Sigmoid colon (tissue), 7 donors: ENCODE data around the gene CRYBB3. TPM values are rescaled to one million over a fixed set of nuclear protein-coding genes. Genes with fewer than 3 reads are reported as not detected.

Source experiments
- DNase-seq: peaks from one replicate; pipeline ENCODE4 v3.0.0-alpha.2; 2019
- H3K27ac ChIP-seq, 4 donors: fragments of 200-600 bp; sonication (generic); one replicate each; pipeline ENCODE4 v1.5.1; 2016 to 2019; ENCODE audit warnings: mild to moderate bottlenecking in 1 of 4
- H3K27me3 ChIP-seq, 3 donors: fragments of 200-600 bp; sonication (generic); one replicate each; pipeline ENCODE4 v1.5.1; 2019; ENCODE audit warnings: mild to moderate bottlenecking in 1 of 3
- H3K36me3 ChIP-seq, 4 donors: fragments of 200-600 bp; sonication (generic); one replicate each; pipeline ENCODE4 v1.5.1; 2016 to 2019
- H3K4me1 ChIP-seq, 4 donors: fragments of 200-600 bp; sonication (generic); one replicate each; pipeline ENCODE4 v1.5.1; 2017 to 2019
- H3K4me3 ChIP-seq, 4 donors: fragments of 200-600 bp; sonication (generic); one replicate each; pipeline ENCODE4 v1.5.1; 2017 to 2019; ENCODE audit warnings: mild to moderate bottlenecking in 2 of 4, moderate library complexity in 1 of 4
- H3K9me3 ChIP-seq, 4 donors: fragments of 200-600 bp in 3 of 4; sonication (generic) in 3 of 4; one replicate each; pipeline versions ENCODE4 v1.5.1 to v1.6.1; 2013 to 2019
- CTCF ChIP-seq, 4 experiments: fragments of 450-650 bp in 3 of 4; fragments of 200-600 bp in 1 of 4; IDR thresholded peaks; one replicate each; pipeline ENCODE4 v1.5.1; 2016 to 2019; ENCODE audit warnings: antibody characterized with exemption in 4 of 4, mild to moderate bottlenecking in 3 of 4, moderate library complexity in 2 of 4
- EP300 ChIP-seq, 4 donors: sonication (generic); formaldehyde crosslinking; IDR thresholded peaks; one replicate each; pipeline ENCODE4 v1.6.1; 2017; ENCODE audit warnings: antibody characterized with exemption in 4 of 4
- POLR2A ChIP-seq, 2 donors: fragments of 450-650 bp; IDR thresholded peaks; one replicate each; pipeline ENCODE4 v1.6.1; 2016; ENCODE audit warnings: antibody characterized with exemption in 2 of 2, mild to moderate bottlenecking in 2 of 2, moderate library complexity in 2 of 2
- POLR2AphosphoS5 ChIP-seq, 4 donors: sonication (generic); formaldehyde crosslinking; IDR thresholded peaks; one replicate each; pipeline ENCODE4 v1.6.1; 2017; ENCODE audit warnings: antibody characterized with exemption in 4 of 4
- WGBS, 2 donors: extraction: QIAGEN DNeasy Blood & Tissue Kit; methylation state at CpG; one replicate each; pipeline ENCODE4 v1.1.7; 2013; 5-methylcytosine and 5-hydroxymethylcytosine counted together
- intact Hi-C: fragments of 100-400 bp; cut with DNase I; formaldehyde crosslinking; loops from one replicate; pipeline ENCODE4 v1.15.1; 2023
- polyA plus RNA-seq, 3 donors: library from polyadenylated mRNA; stranded (reverse); fragments of 200-250 nt; gene quantifications; one replicate each; pipeline ENCODE4 v1.2.3, GENCODE V29; 2013
- total RNA-seq, 4 donors: library from RNA; depleted of rRNA; stranded (reverse); fragments of >200 nt; gene quantifications; one replicate each; pipeline ENCODE4 v1.1.0, GENCODE V29; 2016
- donor health status: healthy with polysubstance abuse.
- donor health status: Bipolar disorder and iron deficiency.
- donor health status: healthy.

Gene CRYBB3
- total and polyA plus RNA-seq, 7 donors = 0.67 to 1.4 TPM; not detected in 5

GRCh38 chr22:25216230-25216629 is 16.6 kb downstream of the CRYBB3 start:
- WGBS, 2 donors = 79 to 93% methylated on average over 2 of the region's 2 CpGs

DNA sequence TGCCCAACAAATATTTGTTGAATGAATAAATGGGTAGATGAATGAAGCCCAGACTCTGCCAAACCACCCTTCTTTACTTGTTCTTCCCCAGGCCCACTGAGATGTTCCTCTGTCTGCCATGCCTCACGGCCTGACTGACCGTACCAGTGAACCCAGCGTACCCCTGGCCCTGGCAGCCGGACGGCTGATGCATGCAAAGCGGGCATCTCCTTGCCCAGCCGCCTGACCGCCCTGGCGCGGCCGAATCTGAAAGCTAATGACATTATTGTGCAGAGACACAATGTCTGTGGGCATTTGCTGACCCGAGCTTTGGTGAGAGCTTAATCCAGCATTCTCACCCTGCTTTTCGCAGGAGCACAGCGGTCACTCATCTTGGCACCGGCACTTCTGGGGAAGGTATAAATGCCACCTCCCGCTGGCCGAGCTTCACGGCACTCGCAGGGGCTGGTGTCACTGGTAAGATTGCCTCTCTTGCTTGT is 19.6 kb downstream of the CRYBB3 start, which contains the start of gene CRYBB2:
CRYBB2 (plus strand) TSS at position 429 of the 479 bp plus-strand sequence. CDS start 1,791 bp downstream, outside the sequence.
- 90 to 94% methylated on average over 19 of the region's 19 CpGs for WGBS, 2 donors
- Histone ChIP-seq H3K4me1 (no peaks in the 10 kb centered on the region), H3K27me3 (peaks cover 0 to 14% (median 0%) of the 10 kb centered on the region in 3 donors), H3K4me3 (no peak within 1 kb of the TSS), H3K27ac (no peak within 1 kb of the TSS), H3K9me3 (no peaks in the 10 kb centered on the region), H3K36me3 (no peaks in the 10 kb centered on the region)
- TF ChIP-seq POLR2AphosphoS5 (IDR thresholded peaks at IDR 0.05) = no peak
- TF ChIP-seq POLR2A (IDR thresholded peaks at IDR 0.05) = no peak
- no peak for TF ChIP-seq EP300 (IDR thresholded peaks at IDR 0.05)
- no peak for TF ChIP-seq CTCF (IDR thresholded peaks at IDR 0.05)
- no peak for DNase-seq
- intact Hi-C loops = no loop called here

More at GRCh38 chr22:25216230-25216629, 16.6 kb downstream of the CRYBB3 start:
- Histone ChIP-seq H3K4me1 (no peaks in the 10 kb centered on the region), H3K36me3 (no peaks in the 10 kb centered on the region), H3K27ac (no peak overlapping the region), H3K9me3 (peaks cover 0 to 3% (median 1%) of the 10 kb centered on the region in 4 donors), H3K4me3 (no peak overlapping the region), H3K27me3 (peaks cover 0 to 4% (median 0%) of the 10 kb centered on the region in 3 donors)
- TF ChIP-seq POLR2A (IDR thresholded peaks at IDR 0.05) = no peak
- no peak for TF ChIP-seq POLR2AphosphoS5 (IDR thresholded peaks at IDR 0.05)
- TF ChIP-seq CTCF (IDR thresholded peaks at IDR 0.05) = no peak
- no peak for TF ChIP-seq EP300 (IDR thresholded peaks at IDR 0.05)
- intact Hi-C loops = no loop called here
- no peak for DNase-seq

GRCh38 chr22:25219948-25220442 is 20.3 kb downstream of the CRYBB3 start:
- Histone ChIP-seq H3K9me3 (no peaks in the 10 kb centered on the region), H3K4me1 (no peaks in the 10 kb centered on the region), H3K36me3 (no peaks in the 10 kb centered on the region), H3K27me3 (peaks cover 0 to 14% (median 0%) of the 10 kb centered on the region in 3 donors), H3K27ac (no peak overlapping the region), H3K4me3 (no peak overlapping the region)
- no peak for TF ChIP-seq POLR2AphosphoS5 (IDR thresholded peaks at IDR 0.05)
- 47 to 68% methylated on average over 4 of the region's 4 CpGs for WGBS, 2 donors
- intact Hi-C loops = no loop called here
- DNase-seq = no peak

GRCh38 chr22:25221790-25222189 is 22.1 kb downstream of the CRYBB3 start:
- Histone ChIP-seq H3K27me3 (peaks cover 0 to 21% (median 0%) of the 10 kb centered on the region in 3 donors), H3K9me3 (no peaks in the 10 kb centered on the region), H3K36me3 (no peaks in the 10 kb centered on the region), H3K27ac (no peak overlapping the region), H3K4me1 (no peaks in the 10 kb centered on the region), H3K4me3 (no peak overlapping the region)
- 13 to 67% methylated on average over 8 of the region's 8 CpGs for WGBS, 2 donors
- no peak for DNase-seq
- intact Hi-C loops = no loop called here
- TF ChIP-seq EP300 (IDR thresholded peaks at IDR 0.05) (no peak), POLR2A (IDR thresholded peaks at IDR 0.05) (no peak), POLR2AphosphoS5 (IDR thresholded peaks at IDR 0.05) (no peak), CTCF (IDR thresholded peaks at IDR 0.05) (no peak)

- intact Hi-C loops = no loop called here
- no peaks in the 10 kb centered on the region for H3K4me1 ChIP-seq
- H3K4me3 ChIP-seq = no peak overlapping the region
- TF ChIP-seq POLR2A (IDR thresholded peaks at IDR 0.05) (no peak), CTCF (IDR thresholded peaks at IDR 0.05) (no peak), POLR2AphosphoS5 (IDR thresholded peaks at IDR 0.05) (no peak), EP300 (IDR thresholded peaks at IDR 0.05) (no peak)
- H3K36me3 ChIP-seq = no peaks in the 10 kb centered on the region
- WGBS, 2 donors = 80 to 82% methylated on average over 12 of the region's 12 CpGs
- peaks cover 0 to 21% (median 0%) of the 10 kb centered on the region in 3 donors for H3K27me3 ChIP-seq
- no peaks in the 10 kb centered on the region for H3K9me3 ChIP-seq
- H3K27ac ChIP-seq = no peak overlapping the region
- DNase-seq = no peak
Measured at GRCh38 chr22:25223269-25223850, 23.7 kb downstream of the CRYBB3 start.
